IPS DF 19.7 (cell line): ENCODE measurements around the gene WWC2.

Experiments used
- DNase-seq: peaks from one replicate; pipeline ENCODE4 v3.0.0-alpha.2; 2013; ENCODE audit warnings: low read depth, low spot score

WWC2 gene

DNA sequence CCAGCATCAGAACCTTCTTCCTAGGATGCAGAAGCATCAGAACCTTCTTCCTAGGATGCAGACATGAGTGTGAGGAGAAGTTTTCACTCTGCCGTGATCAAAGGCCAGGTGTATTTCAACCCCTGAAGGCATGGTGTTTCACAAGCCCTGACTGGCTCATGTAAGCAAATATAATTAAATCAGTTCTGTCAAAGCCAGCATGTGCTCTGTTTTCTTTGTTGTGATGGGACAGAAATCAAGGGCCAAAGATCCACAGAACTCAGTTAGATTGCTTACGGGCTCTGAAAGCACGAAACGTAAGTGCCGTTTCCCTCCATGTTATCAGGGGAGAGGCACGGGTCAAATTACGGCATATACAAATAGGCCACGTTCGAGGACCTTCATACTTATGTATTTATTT lies 255.2 kb downstream of the WWC2 start:
- no peak for DNase-seq

DNA sequence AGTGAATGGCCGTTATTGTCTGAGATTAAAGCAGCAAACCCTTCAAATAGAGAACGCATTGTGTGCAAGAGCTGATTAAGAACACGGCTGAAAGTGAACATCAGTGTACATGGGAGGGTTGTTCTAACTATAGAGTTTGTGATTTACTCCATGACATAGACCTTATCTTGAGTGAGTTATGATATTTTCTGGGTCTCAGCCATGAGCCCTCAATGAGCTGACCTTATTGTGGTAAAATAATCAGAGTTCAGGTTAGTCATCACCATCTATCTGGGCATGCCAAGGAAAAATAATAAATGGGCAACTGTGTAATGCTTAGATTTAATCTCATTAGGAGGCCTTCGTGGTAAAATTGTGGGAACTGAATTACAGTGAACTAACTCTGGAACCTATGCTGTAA lies 256.3 kb downstream of the WWC2 start:
- no peak for DNase-seq

DNA sequence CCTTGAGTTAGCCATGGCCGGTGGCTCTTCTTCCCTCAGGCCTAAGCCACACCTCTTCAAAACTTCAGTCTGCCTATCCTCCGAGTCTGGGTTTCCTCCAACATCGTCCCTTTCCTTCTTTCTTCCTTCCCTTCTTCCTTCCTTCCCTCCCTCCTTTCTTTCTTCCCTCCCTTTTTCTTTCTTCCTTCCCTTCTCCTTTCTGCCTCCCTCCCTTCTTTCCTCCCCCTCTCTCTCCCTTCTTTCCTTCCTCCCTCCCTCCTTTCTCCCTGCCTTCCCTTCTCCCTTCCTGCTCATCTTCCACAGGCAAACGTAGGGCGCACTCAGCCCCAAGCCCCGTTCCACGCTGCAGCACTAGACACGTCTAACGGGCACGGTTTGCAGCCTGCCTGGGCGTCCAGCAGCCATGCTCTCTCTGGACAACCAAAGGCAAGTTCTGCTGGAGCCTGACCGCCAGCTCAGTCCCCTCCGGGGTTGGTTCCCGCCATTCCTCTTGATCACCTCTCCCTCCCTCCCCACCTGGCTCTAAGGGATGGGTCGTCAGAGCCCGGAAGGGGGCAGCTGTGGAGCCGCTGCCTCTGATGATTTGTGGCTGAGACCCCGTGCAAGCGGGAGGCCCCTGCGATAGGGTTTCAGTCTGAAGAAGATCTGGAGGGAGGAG lies 257.2 kb downstream of the WWC2 start:
- no peak for DNase-seq

DNA sequence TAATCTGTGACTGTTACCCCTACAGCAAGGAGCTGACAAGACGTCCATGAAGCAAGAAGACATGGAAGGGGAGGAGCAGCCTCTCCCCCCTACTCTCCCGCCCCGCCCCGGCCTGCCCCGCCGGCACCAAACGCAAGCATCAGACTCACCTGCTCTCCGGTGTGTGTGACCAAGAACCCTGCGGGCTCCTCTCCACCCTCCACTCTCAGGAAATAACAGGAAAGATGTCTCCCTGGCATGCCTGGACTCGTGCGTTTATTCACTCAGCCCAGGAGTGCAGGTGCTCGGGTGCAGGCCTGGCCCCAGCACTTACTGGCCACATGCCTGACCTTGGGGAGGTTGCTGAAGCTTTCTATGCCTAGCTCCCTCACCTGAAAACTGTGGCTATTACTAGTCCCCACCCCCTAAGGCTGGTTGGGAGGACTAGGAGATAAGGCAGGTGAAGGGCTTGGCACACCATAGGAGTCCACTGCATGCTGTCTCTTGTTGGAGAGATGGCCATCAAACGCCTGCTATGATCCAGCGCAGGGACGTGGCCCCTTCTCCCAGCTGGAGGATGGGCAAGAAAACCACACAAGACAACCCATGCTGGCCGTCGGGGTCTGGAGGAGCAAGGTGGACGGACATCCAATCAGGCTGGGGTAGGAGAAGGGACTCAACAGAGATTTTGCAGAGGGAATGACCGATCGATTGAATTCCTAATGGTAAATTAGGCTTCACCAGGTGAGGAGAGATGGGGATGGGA lies 258.0 kb downstream of the WWC2 start:
- no peak for DNase-seq

DNA sequence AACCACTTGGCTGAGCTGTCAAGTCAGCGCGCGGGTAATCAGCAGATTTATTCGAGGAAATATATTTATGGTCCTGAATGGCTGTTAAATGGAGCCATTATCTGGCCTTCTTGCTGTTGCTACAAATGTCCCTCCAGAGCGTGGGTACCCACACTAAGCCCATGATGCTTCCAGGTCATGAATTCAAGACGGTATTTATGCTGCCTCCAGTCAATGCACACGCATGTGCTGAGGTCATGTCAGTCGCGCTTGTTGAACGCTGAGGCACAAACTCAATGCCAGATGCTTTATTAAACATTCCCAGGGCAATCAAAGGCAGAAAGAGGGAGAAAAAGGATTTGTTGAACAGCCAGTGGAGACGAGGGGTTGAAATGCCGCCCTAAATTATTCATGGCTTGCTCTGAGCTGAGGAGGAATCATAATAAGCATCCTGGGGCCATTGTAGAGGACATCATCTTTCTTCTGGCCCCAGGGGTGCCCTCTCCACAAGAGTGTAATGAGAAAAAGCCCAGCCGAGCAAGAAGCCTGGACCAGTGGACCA lies 259.2 kb downstream of the WWC2 start:
- no peak for DNase-seq

DNA sequence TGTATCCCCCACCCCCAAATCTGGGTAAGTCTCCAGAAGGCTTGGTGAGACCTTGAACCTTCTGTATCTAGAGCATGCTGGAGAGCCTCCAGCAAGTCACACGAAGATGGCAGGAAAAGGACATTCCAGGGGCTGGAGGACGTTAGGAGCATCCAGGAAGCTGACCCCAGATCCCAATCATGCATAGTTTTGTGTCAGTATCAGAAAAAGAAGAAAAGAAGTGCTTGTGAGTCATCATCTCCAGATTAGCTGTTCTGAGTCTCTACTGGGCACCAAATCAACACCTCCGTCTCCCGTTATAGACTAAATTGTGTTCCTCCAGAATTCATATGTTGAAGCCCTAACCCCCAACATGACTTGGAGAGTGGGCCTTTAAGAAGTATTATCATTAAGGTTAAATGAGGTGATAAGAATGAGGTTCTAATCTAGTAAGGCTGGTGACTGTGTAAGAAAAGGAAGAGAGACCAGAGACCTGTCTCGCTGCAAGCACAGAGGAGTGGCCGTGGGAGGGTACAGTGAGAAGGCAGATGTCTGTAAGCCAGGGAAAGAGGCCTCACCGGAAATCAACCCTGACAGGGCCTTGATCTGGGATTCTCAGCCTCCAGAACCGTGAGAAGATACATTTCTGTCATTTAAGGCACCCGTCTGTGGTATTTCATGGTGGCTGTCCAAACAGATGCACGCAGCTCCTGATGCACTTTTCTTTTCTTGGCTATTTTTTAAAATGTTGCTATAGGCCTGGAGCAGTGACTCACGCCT lies 261.3 kb downstream of the WWC2 start:
- DNase-seq: no peak

DNA sequence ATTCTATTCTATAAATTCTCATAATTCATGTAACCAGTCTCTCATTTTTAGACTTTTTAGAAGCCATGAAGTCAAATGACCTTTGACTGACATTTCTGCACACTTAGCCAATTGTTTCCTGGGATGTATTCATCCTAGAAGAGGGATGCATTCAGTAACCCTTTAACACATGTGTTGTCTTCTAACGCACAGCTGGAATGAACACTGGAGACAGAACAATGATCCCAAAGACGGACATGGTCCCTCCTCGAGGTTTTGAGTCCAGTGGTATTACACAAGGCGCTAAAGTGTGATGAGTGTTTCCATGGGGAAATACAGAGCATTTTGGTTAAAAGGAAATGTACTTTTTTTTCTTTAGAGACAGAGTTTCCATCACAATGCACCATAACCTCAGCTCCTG lies 263.0 kb downstream of the WWC2 start:
- no peak for DNase-seq

DNA sequence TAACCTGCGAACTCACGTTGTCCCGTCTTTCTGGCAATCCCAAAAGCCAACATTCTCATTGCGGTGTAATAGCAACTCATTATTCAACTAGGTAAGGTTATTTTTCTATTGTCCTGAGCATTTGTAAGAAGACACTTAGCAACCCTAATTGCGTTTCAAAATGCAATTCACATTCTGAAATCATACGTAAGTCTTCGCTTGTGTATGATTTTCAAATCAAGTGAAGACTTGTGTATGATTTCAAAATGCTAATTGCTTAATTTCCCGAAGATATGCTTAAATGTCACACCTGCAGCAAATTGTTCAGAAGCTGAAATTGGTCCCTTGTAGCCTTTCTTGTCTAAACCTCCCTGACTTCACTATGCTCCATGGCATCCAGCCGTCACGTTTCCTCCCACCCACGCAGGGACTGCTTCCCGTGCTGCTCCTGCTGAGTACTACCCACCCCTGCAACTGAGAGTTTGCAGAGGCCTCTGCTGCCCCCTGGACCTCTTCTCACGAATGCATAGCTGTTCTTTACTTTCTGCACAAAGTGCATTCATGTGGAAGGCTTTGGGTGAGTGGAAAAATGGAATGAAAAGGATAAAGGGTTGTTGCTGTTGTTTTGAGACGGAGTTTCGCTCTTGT lies 264.0 kb downstream of the WWC2 start:
- no peak for DNase-seq

DNA sequence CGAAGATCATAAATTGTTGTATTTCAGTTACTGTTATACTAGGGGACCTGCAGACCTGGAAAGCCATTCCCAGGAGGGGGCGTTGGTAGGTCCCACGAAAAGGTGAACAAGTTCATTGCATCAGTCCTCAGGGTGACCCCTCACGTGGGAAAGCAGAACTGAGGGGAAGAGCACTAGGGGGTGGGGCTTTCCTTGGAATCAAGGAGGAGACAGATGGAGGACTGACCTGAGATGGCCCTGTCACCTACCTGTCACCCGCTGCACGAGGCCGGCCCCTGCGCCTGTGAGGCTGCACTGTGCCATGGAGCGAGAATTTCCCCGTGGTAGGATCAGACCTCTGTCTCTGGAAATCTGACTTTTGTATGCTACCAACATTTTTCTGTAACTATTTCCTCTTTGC lies 265.0 kb downstream of the WWC2 start:
- DNase-seq: no peak

DNA sequence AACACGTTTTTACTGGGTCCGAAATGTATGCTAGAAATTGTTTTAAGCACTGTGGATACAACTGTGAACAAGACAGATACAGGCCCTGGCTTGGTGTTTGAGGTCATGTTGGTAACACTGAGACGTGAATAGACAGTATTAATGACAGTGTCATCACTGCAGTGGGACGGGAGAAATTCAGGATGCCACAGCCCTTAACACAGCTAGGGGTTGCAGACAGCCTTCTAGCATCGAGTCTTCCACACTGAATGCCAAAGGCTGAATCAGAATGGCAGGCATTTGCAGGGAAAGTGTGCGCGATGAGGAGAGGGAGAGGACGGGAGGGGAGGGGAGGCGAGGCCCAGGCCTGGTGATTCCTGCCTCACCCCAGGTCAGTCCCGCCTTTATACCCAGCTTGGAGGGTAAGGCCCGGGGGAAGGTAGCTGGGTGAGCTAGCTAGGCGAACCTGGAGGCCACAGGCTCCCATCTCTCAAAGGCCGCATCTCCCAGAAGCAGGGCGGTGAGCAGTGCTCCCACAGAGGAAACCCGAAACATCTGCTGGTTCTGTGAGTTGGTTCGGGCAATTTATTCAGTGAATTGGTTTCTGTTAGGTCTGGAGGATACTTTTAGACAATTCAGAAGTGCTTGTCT lies 267.3 kb downstream of the WWC2 start:
- no peak for DNase-seq

DNA sequence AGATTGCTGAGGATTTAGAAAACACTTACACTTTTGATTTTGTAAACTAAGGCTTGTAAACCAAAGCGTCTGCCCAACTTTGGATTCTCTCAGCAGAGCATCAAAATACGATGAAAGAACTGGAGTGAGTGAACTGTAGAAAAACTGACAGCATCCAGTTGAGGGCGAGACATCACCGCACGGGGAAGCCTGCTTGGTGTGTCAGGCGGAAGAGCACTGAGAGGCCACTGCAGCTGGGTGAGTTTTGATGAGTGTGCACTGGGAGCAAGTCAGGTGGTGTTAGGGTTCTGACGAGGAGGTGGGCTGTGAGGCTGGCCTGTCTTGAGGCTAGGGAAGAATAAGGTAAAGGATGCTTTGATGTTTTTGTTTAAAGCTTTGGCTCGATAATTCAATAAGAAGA lies 270.0 kb downstream of the WWC2 start:
- no peak for DNase-seq
